ENCODE data around the gene ZC3HAV1L. TPM values are rescaled to one million over a fixed set of nuclear protein-coding genes. Genes with fewer than 3 reads are reported as not detected.
"Not testable (repeated sequence)": the region's sequence is repeated elsewhere in the genome, so short reads cannot be mapped to it uniquely, and the experiment has no call there.

Gene ZC3HAV1L, protein sequence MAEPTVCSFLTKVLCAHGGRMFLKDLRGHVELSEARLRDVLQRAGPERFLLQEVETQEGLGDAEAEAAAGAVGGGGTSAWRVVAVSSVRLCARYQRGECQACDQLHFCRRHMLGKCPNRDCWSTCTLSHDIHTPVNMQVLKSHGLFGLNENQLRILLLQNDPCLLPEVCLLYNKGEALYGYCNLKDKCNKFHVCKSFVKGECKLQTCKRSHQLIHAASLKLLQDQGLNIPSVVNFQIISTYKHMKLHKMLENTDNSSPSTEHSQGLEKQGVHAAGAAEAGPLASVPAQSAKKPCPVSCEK
- total RNA-seq = 3.1 TPM
- long read RNA-seq, partial matches to known transcripts = 0 of 1 reads
- long read RNA-seq, other reads (novel, unspliced or antisense) = 0 of 1 reads

DNA sequence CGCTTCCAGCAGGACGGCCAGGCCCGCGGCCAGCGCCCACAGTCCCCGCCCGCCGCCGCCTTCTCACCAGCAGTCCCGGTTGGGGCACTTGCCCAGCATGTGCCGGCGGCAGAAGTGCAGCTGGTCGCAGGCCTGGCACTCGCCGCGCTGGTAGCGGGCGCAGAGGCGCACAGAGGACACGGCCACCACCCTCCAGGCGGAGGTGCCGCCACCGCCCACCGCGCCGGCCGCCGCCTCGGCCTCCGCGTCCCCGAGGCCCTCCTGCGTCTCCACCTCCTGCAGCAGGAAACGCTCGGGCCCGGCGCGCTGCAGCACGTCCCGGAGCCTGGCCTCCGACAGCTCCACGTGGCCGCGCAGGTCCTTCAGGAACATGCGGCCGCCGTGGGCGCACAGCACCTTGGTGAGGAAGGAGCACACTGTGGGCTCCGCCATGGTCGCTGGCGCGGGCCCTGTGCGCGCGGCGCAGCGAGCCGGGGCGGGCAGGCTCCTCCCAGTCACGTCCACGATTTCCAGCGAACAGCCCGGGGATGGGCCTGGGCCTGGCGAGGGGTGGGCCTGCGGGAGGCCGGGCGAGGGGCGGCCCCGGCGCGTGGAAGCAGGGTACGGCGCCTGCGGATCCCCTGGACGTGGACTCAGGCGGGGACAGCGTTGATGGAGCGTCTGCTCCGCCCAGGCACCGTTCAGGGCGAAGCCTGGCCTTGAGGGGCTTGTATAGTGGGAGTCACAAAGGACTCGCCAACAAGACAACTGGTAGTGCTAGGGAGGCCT, at the start of gene ZC3HAV1L:
Gene ZC3HAV1L, minus strand, starts transcription at position 457 of the 768 bp plus-strand sequence. Its CDS starts 25 bp downstream, at position 432.
- peak; percentile 97 for ATAC-seq
- intact Hi-C loops (cut with micrococcal nuclease) = no loop called here
- DNase-seq = peak; percentile 82

DNA sequence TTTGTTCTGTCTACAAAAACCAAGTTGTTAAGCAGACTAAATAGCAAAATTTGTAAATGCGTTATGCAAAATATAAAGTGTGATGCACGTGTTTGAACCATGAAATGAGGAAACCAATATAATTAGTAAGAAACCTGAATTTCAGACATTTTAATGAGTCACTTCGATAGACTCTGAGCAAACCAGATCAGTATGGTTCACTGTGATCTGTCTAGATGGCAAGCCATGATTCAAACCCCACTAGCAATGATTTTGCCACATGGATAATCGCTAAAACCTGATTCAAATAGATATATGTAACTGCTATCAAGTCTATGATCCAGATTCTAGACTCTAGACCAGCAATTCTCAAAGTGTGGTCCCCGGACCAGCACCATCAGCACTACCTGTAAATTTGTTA, 48.9 kb upstream of the ZC3HAV1L start:
- ATAC-seq = no peak
- no peak for DNase-seq
- intact Hi-C loops (cut with micrococcal nuclease) = no loop called here

- DNase-seq (no peak), ATAC-seq (no peak)
- intact Hi-C loops (cut with micrococcal nuclease) = no loop called here
Measured at GRCh38 chr7:139081584-139081983, 45.7 kb upstream of the ZC3HAV1L start.

DNA sequence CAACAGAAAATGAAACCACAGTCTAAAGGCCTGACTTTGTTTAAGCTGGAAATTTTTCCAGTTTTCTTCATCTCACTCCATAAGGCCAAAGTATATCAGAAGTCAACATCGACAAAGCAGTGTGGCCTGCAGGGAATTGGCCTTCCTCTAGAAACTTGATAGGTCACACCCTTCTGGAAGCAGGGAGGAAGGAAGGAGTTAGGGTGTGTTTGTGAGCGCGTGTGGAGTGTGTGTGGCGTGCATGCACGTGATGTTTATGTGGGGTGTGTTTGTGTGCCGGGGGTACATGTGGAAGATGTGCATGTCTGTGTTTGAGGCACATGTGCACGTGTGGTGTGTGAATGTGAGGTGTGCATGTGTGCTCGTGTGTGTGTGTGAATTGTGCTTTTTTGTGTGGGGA, 45.1 kb upstream of the ZC3HAV1L start:
- peak; percentile 48 for ATAC-seq
- DNase-seq = no peak

DNA sequence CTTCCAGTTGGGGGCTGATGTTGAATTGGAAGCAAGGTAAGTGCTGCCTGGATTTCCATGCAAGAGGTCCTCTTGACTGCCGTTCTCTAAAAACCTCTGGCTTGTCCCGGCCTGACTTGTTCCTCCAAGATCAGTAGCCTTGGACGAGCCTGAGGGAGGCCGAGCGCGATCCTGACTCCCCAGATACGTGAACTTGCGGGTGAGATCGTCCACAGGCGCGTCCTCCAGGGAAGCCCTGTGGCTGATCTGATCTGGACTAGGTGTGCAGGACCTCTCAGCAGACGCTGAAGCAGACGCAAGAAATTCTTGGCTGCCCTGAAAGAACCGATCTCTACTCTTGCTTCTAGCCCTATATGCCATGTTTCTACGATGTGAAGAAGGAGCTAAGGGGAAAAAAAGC, 44.0 kb upstream of the ZC3HAV1L start:
- ATAC-seq (no peak), DNase-seq (no peak)
- intact Hi-C loops (cut with micrococcal nuclease) = loop anchor here (5.0 kb wide), 1 partner anchor 193 kb away; no protein-coding TSS in a partner anchor

More for the DNA sequence above, 45.1 kb upstream of the ZC3HAV1L start:
- intact Hi-C loops (cut with micrococcal nuclease) = no loop called here

- DNase-seq = no peak
- ATAC-seq = no peak
- intact Hi-C loops (cut with micrococcal nuclease) = loop anchor here (5.0 kb wide), 1 partner anchor 192 kb away; no protein-coding TSS in a partner anchor
Measured at GRCh38 chr7:139078911-139079310, 43.1 kb upstream of the ZC3HAV1L start.

GRCh38 chr7:139078399-139078798, 42.6 kb upstream of the ZC3HAV1L start:
- DNase-seq (no peak), ATAC-seq (no peak)
- intact Hi-C loops (cut with micrococcal nuclease) = loop anchor here (5.0 kb wide), 1 partner anchor 191 kb away; no protein-coding TSS in a partner anchor

DNA sequence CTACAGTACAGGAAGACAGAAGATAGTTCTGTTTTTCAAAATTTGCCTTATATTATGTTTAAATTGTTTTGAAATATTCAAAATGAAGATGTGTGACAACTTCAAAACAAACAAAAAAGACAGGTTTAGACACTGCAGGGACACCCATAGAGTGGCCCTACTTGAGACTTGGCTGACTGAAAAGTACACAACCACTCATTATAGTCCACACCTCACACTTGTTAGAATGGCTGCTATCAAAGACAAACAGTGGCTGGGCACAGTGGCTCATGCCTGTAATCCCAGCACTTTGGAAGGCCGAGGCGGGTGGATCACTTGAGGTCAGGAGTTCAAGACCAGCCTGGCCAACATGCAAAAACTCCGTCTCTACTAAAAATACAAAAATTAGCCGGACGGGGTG, 41.9 kb upstream of the ZC3HAV1L start:
- intact Hi-C loops (cut with micrococcal nuclease) = loop anchor here (5.0 kb wide), 1 partner anchor 190 kb away; no protein-coding TSS in a partner anchor
- not testable (repeated sequence) for ATAC-seq, DNase-seq

- ATAC-seq (no peak), DNase-seq (no peak)
- intact Hi-C loops (cut with micrococcal nuclease) = loop anchor here (2.0 to 5.0 kb wide), 2 partner anchors 59 to 189 kb away; no protein-coding TSS in a partner anchor
Measured at GRCh38 chr7:139075871-139076686, 40.2 kb upstream of the ZC3HAV1L start.

GRCh38 chr7:139075031-139075652, 39.3 kb upstream of the ZC3HAV1L start:
- DNase-seq (peak; percentile 50), ATAC-seq (peak; percentile 94)
- intact Hi-C loops (cut with micrococcal nuclease) = loop anchor here (2.0 to 5.0 kb wide), 2 partner anchors 58 to 188 kb away; no protein-coding TSS in a partner anchor

DNA sequence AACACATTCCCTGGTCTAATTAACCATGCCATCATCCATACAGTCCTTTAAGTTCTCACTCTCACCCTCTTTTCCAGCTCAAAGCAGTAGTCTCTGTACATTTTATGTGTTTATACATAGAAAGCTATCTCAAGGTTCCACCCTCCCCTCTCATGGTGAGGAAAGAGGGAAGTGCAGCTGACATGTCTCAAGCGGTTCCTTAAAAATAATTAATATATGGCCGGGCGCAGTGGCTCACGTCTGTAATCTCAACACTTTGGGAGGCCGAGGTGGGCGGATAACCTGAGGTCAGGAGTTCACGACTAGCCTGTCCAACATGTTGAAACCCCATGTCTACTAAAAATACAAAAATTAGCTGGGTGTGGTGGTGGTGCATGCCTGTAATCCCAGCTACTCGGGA, 37.0 kb upstream of the ZC3HAV1L start:
- no peak for ATAC-seq
- intact Hi-C loops (cut with micrococcal nuclease) = no loop called here
- no peak for DNase-seq

DNA sequence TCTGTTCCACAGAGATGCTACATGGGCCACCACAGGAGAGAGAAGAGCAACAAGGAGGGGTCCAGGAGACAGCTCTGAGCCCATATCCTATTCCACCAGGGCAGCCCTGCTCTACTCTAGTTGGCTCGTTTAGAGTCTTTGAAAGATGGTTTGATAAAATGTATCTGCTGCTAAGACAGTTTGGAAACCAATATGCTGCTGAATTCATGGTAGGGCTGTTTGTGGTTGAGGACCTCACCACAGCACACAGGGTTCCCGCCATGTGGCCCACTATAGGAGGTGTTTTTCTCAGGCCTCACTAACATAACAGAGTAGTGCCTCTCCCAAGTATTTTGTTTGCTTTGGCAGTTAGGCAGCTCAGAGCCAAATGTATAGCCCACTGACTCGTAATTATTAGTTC, 35.8 kb upstream of the ZC3HAV1L start:
- DNase-seq = no peak
- ATAC-seq = no peak
- intact Hi-C loops (cut with micrococcal nuclease) = no loop called here

GRCh38 chr7:139068544-139069399, 32.9 kb upstream of the ZC3HAV1L start:
- ATAC-seq (no peak), DNase-seq (no peak)
- intact Hi-C loops (cut with micrococcal nuclease) = no loop called here

DNA sequence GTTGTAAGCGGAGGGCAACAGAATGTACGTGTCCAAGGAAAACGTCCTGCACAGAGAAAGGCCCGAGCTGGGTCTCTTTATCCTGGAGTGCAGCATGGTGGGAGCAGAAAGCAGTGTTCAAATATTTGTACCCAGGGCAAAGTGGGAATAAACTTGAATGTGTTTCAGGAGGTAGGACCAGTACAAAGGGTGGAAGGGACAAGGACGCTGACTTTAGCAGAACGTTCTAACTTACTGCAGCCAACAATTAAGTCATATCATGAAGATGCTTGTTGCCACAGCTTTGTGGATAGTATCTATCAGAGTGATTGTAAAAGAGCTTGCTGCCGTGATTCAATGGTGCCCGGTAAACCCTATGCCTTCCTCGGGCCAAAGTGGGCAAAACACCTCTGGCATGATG, 30.5 kb upstream of the ZC3HAV1L start:
- no peak for ATAC-seq
- intact Hi-C loops (cut with micrococcal nuclease) = no loop called here
- no peak for DNase-seq

DNA sequence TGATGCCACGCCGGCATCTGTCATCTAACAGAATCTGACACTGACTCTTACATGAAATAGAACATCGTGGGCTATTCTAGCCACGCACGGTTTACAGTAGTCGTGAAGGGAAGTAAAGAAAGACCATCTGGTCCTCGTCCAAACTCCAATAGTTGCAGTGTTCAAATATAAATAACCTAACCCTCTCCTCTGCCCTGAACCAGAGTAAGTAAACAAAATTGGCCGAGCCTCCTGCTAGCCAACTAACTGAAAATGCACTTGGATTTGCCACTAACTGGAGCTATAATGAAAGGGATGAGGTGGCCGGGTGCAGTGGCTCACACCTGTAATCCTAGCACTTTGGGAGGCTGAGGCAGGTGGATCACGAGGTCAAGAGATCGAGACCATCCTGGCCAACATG, 29.5 kb upstream of the ZC3HAV1L start:
- intact Hi-C loops (cut with micrococcal nuclease) = no loop called here
- DNase-seq (no peak), ATAC-seq (no peak)

DNA sequence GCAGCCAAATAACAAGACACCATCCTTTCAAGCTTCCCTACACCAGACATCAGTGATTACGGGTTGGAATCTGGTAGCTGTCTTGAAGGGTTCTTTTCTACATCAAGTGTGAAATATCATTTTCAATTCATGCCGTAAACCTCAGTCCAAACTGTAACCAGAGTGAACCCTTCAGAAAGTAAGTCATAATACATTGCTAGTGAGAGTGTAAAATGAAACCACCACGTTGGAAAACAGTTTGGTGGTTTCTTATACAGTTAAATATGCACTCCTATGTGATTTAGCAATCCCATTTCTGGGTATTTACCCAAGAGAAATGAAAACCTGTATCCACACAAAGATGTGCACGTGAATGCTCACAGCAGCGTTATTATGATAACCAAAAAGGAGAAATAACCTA, 25.6 kb upstream of the ZC3HAV1L start:
- intact Hi-C loops (cut with micrococcal nuclease) = no loop called here
- no peak for DNase-seq
- ATAC-seq = no peak

GRCh38 chr7:139060695-139061237, 24.9 kb upstream of the ZC3HAV1L start:
- DNase-seq (no peak), ATAC-seq (no peak)
- intact Hi-C loops (cut with micrococcal nuclease) = no loop called here

DNA sequence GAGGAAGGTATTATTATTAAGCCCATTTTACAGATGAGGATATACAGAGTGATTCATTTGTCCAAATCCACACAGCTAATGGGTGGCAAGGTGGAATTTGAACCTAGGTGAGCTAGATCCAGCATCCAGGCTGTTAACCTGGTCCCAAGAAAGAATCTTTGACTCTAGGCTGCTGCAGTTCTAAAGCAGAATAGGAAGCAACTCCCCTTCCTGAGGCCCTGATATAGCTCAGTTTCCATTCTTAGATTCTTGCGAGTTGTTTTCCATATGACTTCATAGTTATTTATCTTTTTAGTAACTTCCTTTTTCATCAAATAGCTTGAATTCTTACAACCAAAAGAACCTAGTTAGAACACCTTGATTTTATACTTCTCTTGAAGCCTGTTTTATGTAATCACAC, 24.1 kb upstream of the ZC3HAV1L start:
- intact Hi-C loops (cut with micrococcal nuclease) = no loop called here
- peak; percentile 60 for ATAC-seq
- DNase-seq = no peak
